ENCODE data around the gene BCKDHB.

- no peak for TF ChIP-seq CTBP1 (IDR thresholded peaks at IDR 0.05; ENCODE audit: borderline replicate concordance)
- TF ChIP-seq ARNT (IDR thresholded peaks at IDR 0.05) = no peak
- TF ChIP-seq BHLHE40 (IDR thresholded peaks at IDR 0.05; ENCODE audit: borderline replicate concordance) = no peak
Measured at GRCh38 chr6:80129485-80129884, 23.0 kb downstream of the BCKDHB start.
